Fibroblast of the aortic adventitia (primary cell): ENCODE results near the gene SEL1L. TPM values are rescaled to one million over a fixed set of nuclear protein-coding genes. Genes with fewer than 3 reads are reported as not detected.

ENCODE experiments used
- DNase-seq: peaks from one replicate; pipeline ENCODE4 v3.0.0-alpha.2; 2010; ENCODE audit warnings: low read depth
- H3K4me3 ChIP-seq: 2 replicates; pipeline ENCODE4 v1.5.1; 2011; ENCODE audit warnings: low read depth, mild to moderate bottlenecking, control low read depth, low read length, moderate library complexity
- total RNA-seq: library from RNA; depleted of rRNA; stranded (reverse); fragments of >200 nt; gene quantifications from 2 replicates; pipeline ENCODE4 v1.2.3, GENCODE V29; 2012; ENCODE audit warnings: low replicate concordance
- TF ChIP-seq, protein P1 (sequence below): IDR thresholded peaks from 2 replicates; pipeline ENCODE4 v1.5.1; 2011; ENCODE audit warnings: mild to moderate bottlenecking, low read length, control low read depth, inconsistent platforms; ENCODE audit not compliant: insufficient read depth

The SEL1L gene
- total RNA-seq, 1 donor: 112 TPM

GRCh38 chr14:81437244-81437643, 96.4 kb downstream of the SEL1L start:
- no peak overlapping the region for H3K4me3 ChIP-seq
- DNase-seq: no peak
- TF ChIP-seq, protein P1, sequence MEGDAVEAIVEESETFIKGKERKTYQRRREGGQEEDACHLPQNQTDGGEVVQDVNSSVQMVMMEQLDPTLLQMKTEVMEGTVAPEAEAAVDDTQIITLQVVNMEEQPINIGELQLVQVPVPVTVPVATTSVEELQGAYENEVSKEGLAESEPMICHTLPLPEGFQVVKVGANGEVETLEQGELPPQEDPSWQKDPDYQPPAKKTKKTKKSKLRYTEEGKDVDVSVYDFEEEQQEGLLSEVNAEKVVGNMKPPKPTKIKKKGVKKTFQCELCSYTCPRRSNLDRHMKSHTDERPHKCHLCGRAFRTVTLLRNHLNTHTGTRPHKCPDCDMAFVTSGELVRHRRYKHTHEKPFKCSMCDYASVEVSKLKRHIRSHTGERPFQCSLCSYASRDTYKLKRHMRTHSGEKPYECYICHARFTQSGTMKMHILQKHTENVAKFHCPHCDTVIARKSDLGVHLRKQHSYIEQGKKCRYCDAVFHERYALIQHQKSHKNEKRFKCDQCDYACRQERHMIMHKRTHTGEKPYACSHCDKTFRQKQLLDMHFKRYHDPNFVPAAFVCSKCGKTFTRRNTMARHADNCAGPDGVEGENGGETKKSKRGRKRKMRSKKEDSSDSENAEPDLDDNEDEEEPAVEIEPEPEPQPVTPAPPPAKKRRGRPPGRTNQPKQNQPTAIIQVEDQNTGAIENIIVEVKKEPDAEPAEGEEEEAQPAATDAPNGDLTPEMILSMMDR: no peak

- peak overlapping the region; percentile 61 for H3K4me3 ChIP-seq
- peak; percentile 33 for DNase-seq
- TF ChIP-seq, protein P1: no peak
Measured at GRCh38 chr14:81436296-81437138, 97.1 kb downstream of the SEL1L start.

GRCh38 chr14:81435391-81436295, 98.0 kb downstream of the SEL1L start:
- TF ChIP-seq, protein P1: no peak
- DNase-seq: peak; percentile 28
- H3K4me3 ChIP-seq: peak overlapping the region; percentile 50

DNA sequence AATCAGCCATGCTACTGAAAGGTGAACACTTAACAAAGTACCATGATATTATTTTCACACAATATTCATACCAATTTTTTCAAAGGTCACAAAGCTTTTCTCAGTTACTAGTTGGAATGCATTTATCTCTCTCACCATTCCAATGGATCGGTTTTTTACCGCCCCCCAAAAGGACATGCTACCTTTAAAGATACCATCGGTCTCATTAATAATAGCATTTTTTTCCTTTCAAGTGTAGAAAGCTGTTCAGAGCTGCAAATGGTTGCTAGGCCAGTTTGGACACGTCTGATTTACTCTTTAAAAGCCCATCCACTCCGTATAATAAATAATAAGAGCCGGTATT, 98.6 kb downstream of the SEL1L start:
- TF ChIP-seq, protein P1: no peak
- no peak for DNase-seq
- no peak overlapping the region for H3K4me3 ChIP-seq

DNA sequence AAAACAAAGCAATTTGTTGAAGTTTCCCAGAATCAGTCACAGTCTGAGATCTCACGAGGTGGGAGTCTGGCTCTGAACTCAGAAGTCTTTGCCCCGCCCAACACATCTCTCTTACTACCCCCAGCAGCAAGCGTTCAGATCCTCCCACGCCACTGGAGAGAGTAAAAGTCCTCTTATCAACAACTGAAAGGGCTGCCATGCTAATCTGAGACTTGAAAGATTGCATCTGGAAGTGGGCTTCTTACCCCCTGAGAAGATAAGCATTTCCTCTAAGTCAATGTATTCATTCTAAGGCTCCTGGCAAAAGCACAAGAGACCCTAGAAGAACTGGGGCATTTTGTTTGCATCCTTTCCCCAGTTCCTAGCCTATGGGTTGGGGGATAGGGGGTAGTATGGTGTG, 99.4 kb downstream of the SEL1L start:
- TF ChIP-seq, protein P1: no peak
- H3K4me3 ChIP-seq: no peak overlapping the region
- no peak for DNase-seq

DNA sequence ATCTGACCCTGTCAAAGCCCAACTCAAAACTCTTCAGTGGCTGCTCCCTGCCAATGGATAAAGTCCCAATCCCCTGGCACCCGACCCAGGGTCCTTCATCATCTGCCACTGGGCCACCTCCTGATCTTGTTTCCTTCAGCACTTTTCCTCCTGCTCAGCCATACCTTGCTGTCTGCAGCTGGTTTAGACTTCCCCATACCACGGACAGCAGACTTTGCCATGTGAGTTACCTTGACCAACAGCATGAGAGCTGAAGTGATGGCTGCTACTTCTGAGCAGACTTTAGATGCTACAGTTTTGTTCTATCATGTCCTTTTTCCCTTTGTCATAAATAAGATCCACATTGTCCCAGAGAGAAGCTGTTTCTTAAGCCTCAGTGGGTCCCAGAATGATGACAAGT, 100.3 kb downstream of the SEL1L start:
- TF ChIP-seq, protein P1: no peak
- H3K4me3 ChIP-seq: no peak overlapping the region
- no peak for DNase-seq
